ENCODE results near the gene RAD18. TPM values are rescaled to one million over a fixed set of nuclear protein-coding genes. Genes with fewer than 3 reads are reported as not detected.

The RAD18 gene
- total RNA-seq, 1 donor from 2014 or later: 8.3 TPM

- no peak for DNase-seq (ENCODE audit: extremely low read depth, low read depth, low spot score)
Observed at GRCh38 chr3:8839607-8840325, 123.5 kb downstream of the RAD18 start.

GRCh38 chr3:8838765-8839423 is 124.4 kb downstream of the RAD18 start:
- no peak for DNase-seq (ENCODE audit: extremely low read depth, low read depth, low spot score)

DNA sequence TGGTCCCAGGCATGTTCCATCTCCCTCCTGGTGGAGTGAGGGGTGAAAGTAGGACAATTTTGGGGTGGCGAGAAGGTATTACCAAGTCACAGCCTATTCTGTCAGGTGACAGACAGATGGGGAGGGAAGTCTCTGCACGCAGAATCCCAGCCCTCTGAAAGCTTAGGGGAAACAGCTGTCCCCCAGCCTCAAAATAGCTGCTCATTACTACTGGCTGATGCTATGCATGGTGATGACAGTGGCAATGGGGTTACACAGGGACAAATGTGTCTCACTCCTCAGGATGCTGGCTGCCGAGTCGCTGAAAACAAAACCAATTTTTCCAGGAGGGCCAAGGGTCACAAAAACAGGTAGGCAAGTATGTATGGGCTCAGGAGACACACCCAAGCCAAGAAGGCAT is 125.0 kb downstream of the RAD18 start:
- no peak for DNase-seq (ENCODE audit: extremely low read depth, low read depth, low spot score)

DNA sequence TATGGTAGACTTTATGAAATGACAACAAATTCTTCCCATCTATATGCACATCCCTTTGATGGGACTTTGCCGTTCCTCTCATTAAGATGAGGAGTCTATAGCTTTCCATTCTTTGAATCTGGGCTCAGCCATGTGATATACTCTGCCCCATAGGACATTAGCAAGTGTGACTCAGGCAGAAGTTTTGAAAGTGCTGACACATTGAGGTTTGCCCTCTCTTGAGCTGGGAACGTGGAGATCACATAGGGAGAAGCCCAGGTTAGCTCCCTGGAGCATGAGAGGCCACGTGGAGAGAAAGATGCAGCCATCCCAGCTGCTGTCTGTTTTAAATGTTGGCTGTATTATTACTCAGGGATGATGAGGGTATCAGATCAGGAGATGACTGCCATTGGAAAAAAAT is 126.1 kb downstream of the RAD18 start:
- no peak for DNase-seq (ENCODE audit: extremely low read depth, low read depth, low spot score)

GRCh38 chr3:8836096-8836495 is 127.2 kb downstream of the RAD18 start:
- DNase-seq (ENCODE audit: extremely low read depth, low read depth, low spot score): no peak

DNA sequence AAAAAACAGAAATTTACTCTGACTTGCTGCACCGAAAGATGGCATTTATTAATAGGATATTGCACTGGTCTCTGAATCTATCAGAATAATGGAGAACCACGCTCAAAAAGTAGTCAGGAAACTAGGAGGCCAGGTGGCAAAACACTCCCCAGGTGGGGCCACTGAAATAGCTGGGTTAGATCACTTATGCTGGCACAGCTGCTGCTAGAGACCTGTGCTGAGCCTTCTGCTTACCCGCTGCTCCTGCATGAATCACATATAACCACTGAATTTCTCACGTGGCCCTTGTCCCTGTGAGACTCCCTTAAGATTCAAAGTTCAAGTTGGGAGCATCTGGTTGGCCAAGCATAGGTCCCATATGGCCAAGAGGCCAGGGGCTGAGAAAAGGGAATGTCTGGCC is 127.9 kb downstream of the RAD18 start:
- DNase-seq (ENCODE audit: extremely low read depth, low read depth, low spot score): no peak

GRCh38 chr3:8834974-8835373 is 128.3 kb downstream of the RAD18 start:
- DNase-seq (ENCODE audit: extremely low read depth, low read depth, low spot score): no peak

DNA sequence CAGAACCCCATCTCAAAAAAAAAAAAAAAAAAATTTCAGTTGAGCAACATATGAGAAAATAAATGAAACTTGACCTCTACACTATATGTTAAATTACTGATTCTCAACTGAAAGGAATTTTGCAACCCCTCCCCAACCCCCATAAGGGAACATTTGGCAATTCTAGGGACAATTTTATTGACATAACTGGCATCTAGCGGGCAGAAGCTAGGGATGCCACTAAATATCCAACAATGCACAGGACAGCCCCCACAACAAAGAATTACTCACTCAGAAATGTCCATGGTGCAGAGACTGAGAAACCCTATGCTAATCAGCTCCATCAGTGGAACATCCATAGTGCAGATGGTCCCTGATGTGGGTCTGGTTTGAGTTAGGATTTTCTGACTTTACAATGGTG is 135.6 kb downstream of the RAD18 start:
- no peak for DNase-seq (ENCODE audit: extremely low read depth, low read depth, low spot score)

Other genes starting within 250 kb of the RAD18 start
- gene CAV3, start 229.7 kb downstream of the RAD18 start, total RNA-seq: not detected in 2 replicates
- gene OXTR, start 193.9 kb downstream of the RAD18 start, total RNA-seq: 1.1 and 4.8 TPM in 2 replicates

Measured in glomerular endothelial cell (primary cell).